ENCODE data around the gene SAMD10.
"Not testable (repeated sequence)": the region's sequence is repeated elsewhere in the genome, so short reads cannot be mapped to it uniquely, and the experiment has no call there.

The SAMD10 gene

DNA sequence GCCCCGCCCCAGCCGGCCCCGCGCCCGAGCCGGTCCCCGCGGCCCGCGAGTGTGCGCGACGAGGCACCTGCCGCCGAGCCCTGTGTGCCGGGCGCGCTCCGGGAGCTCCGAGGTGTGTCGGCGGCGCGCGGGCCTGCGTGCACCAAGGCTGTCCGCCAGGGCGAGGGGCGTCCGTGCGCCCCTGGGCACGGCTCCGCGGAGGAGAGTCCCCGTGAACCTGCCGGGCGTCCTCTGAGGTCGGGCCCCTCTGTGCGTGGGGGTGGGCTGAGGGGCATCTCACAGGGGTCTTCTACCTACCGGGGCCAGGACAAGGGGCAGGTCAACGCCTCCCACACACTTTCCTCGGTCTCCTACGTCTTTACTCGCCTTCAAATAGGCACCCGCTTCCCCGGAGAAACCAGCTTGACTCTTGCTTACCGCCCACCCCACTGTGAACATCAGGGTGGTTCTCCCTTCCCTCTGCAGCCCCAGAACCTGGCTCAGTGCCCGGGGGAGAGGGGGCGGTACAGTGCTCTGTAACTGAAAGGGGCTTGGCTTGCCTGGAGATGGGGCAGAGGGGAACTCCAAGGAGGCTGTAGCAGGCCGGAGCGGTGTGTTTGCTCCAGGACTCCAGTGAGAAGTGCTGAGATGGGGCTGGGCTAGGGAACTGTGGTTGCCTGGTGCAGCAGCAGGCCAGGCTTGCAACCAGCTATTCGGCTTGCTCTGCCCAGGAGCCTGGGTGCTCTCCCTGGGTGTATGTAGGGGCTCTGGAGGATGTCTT lies at the start of gene SAMD10:
Gene SAMD10 (minus strand): TSS at position 86 of the 760 bp plus-strand sequence. CDS start 175 bp downstream, outside the sequence.
- DNase-seq (ENCODE audit: low read depth): peak; percentile 54

DNA sequence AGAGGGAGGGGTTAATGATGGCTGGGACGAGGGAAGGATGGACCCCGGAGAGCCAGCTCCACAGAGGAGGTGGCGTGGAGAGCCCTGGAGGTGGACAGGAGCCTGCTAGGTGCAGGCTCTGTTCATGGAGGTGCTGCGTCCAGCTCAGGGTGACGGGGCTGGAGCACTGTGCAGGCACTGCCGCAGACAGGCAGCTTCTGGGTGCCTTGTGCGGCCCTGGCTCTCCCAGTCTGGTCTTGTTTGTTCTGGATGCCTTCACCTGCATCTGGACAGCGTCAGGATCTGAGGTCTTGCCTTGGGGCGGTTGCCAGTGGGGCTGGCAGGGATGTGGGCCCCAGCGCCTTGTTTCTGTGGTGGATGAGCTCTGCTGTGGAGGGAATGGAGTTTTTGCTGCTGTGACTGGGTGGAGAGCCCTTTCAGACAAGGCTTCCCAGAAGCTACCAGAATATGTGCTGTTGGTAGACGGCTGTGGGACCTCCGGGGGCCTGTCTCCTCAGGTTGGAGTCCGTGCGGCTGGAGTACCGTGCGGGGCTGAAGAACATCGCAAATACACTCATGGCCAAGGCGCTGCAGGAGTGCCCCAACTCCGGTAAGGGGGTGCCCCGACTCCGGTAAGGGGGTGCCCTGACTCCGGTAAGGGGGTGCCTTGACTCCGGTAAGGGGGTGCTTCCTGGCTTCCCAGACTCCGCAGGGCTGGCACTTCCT lies 48.7 kb upstream of the SAMD10 start:
- DNase-seq (ENCODE audit: low read depth): no peak

DNA sequence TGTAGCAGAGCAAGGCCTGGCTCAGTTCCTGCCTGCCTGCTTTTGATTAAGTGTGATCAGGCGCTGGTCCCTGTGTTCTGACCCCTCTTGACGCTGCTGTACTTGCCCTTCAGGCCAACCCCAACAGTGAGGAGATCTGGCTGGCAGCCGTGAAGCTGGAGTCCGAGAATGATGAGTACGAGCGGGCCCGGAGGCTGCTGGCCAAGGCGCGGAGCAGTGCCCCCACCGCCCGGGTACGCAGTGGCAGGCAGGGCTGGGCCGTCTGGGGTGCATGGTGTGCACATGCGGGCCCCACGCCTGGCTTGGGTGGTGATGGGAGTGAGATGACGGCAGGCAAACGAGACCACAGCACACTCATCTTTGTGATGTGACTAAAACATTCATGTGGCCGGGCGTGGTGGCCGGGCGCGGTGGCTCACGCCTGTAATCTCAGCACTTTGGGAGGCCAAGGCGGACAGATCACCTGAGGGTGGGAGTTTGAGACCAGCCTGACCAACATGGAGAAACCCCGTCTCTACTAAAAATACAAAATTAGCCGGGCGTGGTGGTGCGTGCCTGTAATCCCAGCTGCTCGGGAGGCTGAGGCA lies 46.5 kb upstream of the SAMD10 start:
- no peak for DNase-seq (ENCODE audit: low read depth)

DNA sequence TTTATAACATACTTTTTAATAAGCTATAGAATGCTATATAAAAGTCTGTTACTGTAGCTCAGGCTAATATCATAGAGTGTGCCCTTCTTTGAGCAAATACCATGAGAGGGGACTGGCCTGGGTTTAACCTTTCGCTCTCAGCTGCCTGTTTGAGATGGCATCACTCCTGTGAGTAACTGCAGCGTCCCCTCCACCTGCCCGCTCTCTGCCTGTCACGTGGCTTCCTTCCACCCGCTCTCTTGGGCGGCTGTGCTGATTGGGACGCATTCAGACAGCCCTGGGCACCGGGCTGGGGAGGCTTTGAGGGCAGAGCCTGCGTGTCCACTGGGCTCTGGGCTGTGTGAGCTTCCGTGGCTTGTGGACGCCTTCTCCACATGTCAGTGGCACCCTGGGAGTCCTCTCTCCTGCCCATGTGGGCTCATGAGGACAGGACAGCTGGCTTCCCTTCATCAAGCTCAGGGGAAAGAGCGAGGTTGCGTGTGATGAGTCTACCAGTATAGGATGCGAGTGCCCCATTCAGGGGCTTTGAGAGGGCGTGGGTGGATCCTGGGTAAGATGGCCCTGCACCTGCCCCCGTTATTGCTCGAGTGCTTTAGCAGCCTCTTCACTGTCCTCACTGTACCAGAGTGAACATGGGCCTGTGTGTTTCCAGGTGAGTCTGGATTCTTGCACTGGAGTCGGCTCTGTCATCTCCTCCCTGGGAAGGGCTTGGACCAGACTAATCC lies 45.8 kb upstream of the SAMD10 start:
- no peak for DNase-seq (ENCODE audit: low read depth)

DNA sequence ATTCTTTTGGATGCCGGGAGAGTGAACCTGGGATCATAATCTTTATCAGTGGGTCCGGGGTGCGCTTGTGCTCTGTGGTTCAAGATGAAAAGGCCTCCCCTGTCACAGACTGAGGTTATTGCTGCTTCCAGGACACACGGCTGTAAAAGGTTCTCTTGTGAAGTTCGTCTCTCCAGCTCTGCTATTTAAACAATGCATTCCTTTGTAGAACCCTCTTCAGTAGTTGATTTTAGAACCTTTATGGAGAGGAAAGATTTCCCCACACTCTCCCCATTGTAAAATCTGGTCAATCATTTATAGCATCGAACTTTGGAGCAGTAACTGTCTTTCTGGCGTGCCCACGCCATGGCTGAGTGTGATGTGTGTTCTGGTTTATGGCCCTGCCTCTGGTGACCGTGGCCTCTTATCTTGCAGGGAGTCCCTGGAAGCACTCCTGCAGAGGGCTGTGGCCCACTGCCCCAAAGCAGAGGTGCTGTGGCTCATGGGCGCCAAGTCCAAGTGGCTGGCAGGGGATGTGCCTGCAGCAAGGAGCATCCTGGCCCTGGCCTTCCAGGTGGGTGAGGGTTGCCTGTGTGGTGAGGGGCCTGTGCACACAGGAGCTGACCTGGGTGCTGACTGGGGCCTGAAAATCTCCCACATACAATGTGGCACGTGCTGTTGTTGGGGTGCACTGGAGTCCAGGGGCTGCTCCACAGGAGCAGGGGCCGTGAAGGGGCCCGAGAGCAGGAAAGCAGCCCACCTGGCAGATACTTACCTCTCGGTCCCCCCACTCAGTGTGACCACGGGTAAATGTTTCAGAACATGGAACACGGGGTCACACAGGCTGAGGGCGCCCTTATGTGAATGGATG lies 44.9 kb upstream of the SAMD10 start:
- no peak for DNase-seq (ENCODE audit: low read depth)

DNA sequence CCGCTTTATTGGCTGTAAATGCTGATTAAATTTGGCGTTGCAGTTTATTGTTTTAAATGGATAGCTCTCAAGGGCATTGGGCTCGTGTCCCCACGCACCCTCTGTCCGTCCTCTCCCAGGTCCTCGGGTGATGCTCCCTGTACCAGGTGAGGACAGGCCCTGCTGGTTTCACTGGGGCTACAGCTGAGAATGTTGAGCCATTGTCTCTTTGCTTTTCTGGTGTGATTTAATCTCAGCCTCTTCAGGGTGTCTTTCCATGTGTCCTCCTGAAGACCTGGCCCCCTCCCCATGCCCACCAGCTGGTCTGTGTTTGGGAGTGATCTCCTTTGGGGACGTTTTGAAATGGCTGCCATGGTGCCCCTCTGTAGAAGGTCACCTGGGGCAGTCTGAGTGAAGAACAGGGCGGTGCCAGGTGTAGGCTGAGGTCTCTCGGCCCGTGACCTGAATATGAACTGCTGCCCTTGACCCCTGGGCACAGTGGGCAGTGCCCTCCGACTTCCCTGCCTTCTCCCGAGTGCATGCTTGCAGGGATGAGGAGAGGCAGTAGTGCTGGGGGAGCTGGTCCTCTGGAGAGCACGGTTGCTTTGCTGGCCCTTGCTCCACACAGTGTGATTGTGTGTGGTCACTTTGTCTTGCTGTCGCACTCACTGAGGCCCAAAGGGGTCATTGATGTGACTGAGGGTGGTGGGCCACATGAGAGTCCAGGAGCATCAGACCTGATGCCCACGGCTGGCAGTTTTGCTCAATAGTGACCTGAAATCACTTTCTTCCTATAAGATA lies 44.1 kb upstream of the SAMD10 start:
- DNase-seq (ENCODE audit: low read depth): no peak

DNA sequence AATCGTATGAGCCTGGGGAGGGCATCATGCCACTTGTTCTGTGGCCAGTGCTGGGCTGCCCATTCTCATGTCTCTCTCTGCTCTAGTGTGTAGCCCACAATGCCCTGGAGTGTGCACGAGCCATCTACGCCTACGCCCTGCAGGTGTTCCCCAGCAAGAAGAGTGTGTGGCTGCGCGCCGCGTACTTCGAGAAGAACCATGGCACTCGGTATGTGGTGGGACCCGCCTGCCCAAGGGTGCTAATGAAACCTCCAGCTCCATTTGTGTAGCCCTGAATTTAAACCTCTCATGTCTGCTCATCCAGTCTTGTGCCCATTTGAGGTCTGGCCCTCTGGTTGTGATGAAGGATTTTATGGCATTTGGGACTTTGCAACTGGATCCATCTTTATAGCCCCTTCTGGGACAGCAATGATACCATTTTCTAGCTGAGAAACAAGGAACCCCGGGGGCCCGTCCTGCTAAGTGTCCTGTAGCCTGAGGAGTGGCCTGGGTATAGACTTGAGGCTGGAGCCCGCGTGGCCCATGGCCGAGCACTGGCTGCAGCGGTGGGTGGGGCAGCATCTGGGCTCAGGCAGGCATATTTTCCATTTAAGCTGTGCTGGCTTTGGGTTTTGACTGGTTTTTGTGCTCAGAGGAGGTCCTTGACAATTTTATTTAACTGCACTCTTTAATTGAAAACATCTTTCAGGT lies 43.4 kb upstream of the SAMD10 start:
- no peak for DNase-seq (ENCODE audit: low read depth)

DNA sequence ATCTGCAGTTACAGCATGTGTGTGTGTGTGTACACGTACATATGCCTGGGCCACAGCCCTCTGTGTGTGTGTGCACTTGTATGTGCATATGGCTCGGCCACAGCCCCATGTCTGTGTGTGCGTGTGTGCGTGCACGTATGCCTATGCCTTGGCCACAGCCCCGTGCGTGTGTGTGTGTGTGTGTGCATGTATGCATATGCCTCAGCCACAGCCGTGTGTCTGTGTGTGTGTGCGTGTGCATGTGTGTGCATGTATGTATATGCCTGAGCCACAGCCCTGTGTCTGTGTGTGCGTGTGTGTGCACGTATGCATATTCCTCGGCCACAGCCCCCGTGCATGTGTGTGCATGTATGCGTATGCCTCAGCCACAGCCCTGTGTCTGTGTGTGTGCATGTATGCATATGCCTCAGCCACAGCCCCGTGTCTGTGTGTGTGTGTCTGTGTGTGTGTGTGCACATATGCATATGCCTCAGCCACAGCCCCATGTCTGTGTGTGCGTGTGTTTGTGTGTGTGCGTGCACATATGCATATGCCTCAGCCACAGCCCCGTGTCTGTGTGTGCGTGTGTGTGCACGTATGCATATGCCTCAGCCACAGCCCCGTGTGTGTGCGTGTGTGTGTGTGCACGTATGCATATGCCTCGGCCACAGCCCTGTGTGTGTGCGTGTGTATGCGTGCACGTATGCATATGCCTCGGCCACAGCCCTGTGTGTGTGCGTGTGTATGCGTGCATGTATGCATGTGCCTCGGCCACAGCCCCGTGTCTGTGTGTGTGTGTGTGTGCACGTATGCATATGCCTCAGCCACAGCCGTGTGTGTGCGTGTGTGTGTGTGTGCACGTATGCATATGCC lies 41.9 kb upstream of the SAMD10 start:
- no peak for DNase-seq (ENCODE audit: low read depth)

DNA sequence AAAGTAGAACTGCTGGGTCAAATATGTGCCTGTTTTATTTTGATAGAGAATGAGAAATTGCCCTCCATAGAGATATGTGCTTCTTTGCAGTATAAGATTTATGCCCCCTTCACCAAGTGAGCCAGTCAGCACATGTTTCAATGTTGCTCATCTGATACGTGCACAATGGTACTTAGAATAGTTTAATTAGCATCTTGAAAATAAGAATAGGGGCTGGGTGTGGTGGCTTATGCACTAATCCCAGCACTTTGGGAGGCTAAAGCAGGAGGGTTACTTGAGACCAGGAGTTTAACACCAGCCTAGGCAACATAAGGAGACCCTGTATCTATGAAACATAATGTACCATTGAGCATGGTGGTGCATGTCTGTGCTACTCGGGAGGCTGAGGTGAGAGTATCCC lies 36.2 kb upstream of the SAMD10 start:
- DNase-seq (ENCODE audit: low read depth): no peak

DNA sequence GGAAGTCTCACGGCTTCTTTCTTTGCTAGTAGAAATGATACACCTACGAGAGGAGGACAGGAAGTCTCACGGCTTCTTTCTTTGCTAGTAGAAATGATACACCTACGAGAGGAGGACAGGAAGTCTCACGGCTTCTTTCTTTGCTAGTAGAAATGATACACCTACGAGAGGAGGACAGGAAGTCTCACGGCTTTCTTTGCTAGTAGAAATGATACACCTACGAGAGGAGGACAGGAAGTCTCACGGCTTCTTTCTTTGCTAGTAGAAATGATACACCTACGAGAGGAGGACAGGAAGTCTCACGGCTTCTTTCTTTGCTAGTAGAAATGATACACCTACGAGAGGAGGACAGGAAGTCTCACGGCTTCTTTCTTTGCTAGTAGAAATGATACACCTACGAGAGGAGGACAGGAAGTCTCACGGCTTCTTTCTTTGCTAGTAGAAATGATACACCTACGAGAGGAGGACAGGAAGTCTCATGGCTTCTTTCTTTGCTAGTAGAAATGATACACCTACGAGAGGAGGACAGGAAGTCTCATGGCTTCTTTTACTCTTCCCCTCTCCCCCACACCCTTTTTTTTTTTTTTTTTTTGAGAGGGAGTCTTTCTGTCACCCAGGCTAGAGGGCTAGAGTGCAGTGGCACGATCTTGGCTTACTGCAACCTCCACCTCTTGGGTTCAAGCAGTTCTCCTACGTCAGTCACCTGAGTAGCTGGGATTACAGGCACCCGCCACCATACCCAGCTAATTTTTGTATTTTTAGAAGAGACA lies 33.1 kb upstream of the SAMD10 start:
- DNase-seq (ENCODE audit: low read depth): not testable (repeated sequence)

DNA sequence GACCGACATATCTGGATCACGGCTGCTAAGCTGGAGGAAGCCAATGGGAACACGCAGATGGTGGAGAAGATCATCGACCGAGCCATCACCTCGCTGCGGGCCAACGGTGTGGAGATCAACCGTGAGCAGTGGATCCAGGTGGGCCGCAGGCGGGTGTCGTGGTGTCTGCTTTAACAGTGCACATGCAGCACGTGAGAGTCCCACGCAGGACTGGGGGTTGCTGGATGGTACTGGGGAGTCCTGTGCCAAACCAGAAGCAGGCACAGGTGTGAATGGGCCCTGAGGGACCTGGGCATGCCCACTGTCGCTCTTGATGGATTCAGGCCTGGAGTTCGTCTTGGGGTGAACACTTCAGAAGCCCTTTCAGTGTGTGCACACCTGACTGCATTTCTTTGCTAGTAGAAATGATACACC lies 31.9 kb upstream of the SAMD10 start:
- no peak for DNase-seq (ENCODE audit: low read depth)

DNA sequence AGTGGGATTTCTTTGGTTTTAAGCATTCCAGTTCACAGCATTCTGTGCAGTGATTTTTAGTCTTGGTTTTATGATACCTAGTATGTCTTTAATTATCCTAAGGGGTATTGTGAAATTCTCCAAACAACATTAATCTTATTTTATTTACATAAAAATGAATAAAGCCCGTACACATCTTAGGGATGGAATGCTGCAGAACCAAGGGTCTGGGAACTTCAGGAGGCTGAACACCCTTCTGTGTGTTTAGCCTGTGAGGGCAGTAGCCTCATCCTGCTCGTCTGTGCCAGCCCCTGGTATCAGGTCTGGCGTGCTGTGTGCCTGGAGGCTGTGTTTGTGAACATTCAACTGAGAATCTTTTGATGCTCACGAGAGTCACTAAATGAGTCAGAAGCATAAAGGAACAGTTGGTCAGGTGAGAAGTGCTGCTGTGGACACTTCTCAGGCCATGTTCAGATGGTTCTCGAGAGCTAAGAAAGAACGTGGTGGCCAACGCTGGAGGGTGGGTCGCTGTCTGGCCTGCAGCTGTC lies 31.3 kb upstream of the SAMD10 start:
- no peak for DNase-seq (ENCODE audit: low read depth)

DNA sequence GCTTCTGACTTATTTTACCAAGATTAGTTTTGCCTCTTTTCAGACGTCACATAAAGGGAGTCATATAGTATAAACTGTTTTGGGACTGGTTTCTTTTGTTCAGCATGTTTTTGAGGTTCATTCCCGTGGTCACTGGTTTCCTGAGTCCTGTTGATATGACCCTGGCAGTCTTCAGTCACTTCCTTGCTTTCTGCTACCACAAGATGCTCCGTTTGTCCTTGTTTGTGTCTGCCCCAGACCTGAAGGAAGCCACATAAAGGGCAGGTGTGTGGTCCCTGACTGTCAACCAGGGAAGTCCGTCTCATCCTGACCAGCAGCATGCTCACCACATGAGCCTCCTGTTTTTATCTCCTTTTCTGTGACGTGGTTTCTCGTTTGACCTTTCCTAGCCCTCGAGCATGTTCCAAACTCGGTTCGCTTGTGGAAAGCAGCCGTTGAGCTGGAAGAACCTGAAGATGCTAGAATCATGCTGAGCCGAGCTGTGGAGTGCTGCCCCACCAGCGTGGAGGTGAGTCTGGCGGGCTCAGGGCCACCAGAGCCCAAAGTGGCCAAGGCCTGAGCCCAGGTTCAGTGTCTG lies 30.5 kb upstream of the SAMD10 start:
- DNase-seq (ENCODE audit: low read depth): no peak

DNA sequence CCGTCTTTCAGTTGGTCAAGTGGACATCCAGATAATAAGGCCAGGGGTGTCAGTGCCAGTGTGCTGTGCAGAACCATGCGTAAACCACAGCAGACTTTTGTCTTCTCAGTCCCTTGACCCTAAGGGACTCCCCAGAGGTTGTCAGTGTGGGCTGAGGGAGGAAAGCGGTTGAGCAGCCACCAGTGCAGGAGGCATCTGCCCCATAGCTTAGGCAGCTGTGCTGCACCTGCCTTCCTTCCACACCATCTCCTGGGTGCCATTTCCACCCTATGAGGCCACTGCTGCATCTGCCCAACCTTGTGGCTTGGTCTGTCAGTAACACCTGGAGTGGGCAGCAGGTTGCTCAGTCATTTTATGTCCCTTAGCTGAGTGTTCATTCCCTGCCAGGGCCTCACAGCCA lies 27.5 kb upstream of the SAMD10 start:
- DNase-seq (ENCODE audit: low read depth): no peak

DNA sequence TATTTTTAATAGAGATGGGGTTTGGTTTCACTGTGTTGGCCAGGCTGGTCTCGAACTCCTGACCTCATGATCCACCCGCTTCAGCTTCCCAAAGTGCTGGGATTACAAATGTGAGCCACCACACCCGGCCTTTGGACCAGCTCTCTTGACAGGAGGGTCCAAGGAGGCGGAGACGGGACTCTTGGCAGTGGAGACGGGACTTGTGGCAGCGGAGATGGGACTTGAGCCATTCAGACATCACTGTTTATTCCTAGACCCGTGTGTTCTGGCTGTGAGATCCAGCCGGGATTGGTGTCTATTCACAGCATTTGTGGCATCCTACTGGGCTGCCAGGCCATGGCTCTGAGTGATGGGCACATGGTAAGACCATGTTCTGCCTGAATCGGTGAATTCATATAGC lies 27.0 kb upstream of the SAMD10 start:
- no peak for DNase-seq (ENCODE audit: low read depth)

DNA sequence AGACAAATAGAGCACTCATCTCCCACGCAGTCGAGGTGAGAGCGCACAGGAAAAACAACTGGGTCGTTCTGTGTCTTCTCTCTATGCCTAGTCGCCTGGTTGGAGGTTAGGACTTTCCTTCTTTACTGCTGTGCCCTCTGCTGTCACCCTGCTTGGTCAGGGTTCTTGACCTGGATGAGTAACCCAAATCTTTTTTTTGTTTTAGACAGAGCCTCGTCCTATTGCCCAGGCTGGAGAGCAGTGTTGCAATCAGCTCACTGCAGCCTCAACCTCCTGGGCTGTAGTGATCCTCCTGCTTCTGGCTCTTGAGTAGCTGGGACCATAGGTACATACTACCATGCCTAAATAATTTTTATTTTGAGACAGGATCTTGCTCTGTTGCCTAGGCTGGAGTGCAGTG lies 26.0 kb upstream of the SAMD10 start:
- DNase-seq (ENCODE audit: low read depth): no peak

DNA sequence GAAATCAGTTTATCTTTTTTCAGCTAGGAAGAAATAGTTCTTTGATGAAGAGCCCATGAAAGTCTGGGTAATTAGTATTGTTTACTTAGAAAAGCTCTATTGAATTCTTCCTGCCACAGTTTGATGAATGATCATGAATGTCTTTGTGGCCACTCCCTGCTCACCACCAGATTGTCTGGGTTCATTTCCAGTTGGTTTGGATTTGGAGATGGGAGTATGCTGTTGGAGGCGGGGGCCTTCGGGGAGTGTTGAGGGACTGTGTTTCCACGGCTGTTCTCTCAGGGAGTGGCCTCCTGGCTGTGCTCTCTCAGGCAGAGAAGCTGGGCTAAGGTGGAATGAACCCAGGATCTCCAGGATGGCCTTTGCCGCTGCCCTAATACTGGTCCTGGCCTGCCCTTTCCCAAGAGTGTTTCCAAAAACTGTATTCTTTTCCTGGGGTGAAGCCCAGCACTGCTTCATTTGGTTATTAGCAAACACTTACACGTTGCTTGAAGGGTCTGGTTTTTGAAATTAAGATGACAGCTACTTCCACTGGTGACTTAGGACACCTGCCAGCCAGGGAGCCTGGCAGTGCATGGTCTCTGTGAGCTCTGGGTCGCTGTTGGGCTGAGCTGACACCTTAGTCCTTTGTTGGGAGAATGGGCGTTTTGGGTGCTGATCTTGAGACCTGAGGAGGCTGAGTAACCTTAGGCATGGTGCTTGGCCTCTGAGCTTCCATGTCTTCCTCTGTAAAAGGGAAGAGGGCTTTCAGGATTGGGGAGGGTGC lies 24.7 kb upstream of the SAMD10 start:
- DNase-seq (ENCODE audit: low read depth): no peak
